COLO668 (cell line): Measurements from ENCODE around the gene TDO2.
"Not testable (repeated sequence)": the region's sequence is repeated elsewhere in the genome, so short reads cannot be mapped to it uniquely, and the experiment has no call there.

Experiments used
- DNase-seq: peaks from one replicate; lab custom pipeline; 2025; ENCODE audit not compliant: unreplicated experiment; lab: John Stamatoyannopoulos, UW

The TDO2 gene

DNA sequence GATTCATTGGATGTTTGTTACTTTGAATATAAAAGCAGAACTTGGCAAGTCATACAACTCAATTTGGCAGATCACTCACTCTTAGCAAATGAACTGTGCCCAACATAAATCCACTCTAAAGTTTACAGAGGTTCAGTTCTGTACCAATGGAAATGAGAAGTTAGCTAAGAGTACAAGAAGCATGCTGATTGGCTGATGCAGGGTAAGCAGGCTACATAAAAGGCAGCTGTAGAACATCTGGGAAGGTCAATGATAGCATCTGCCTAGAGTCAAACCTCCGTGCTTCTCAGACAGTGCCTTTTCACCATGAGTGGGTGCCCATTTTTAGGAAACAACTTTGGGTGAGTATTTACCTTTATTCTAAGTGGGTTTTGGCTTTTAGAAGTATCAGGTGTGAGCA, at the start of gene TDO2:
TSS of gene TDO2 (plus strand) at position 244 of the 400 bp plus-strand sequence. CDS start at position 307, 63 bp downstream.
- DNase-seq = no peak

DNA sequence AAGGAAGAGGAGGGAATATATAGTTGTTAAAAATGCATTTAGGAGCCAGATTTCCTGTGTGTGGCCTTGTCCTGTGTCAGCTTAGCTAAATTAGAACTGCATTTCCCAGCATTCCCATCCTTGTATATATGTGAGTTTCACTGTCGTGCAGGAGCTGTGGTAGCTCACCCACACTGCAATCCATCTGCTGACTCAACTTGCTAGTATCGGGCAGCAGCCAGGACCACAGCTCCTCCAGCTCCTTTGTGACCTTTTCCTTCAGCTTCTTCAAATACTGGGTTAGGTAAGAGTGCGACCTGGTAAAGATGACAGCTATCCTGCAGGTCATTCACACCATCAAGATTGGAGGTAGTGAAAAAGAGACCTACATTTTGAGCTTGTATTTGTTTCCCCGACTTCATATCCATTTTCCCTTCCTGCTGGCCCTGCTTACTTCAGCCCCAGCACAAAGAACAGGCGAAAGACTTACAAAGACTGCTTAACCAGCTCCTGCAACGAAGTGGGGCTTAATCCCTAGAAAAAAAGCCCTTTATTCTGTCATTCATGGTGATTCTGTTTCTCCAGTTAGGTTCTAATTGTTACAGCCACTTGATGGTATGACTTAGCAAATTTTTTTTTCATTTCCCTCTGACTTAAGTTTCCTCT, 48.8 kb upstream of the TDO2 start:
- no peak for DNase-seq

DNA sequence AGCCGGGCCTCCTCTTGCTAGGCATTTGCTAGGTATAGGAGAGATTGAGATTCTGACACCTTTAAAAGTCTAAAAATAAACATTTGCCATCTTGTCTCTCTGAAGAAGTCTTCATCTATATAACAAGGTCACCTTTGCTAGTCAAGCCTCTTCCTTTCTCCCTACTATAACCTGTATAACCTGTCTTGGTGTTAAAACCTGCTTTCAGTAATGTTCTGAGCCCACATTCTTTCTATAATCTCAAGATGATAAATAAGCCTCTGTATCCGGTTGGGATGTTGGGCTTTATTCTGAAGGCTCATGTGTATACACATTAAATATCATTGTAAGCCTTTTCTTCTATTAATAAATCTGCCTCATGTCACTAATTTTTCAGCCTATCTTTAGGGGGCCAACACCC, 47.6 kb upstream of the TDO2 start:
- DNase-seq = no peak

DNA sequence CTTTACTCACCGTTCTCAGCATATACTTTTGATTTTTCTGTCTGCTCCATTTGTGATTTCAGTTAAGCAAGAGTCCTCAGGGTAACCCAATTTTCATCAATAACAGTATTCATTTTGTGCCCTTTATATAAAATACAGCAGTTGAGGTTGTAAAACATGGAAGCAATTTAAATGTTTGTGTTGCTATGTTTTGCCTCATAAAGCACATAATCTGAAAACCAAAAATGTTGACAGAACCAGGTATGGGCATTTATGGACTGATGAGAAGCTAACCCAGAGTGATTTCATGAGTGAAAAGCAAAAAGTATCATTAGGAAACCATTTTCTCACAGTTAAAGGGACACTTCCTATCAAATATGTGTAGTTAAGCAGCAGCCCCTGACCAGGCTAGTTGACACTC, 37.3 kb upstream of the TDO2 start, which contains the start of gene ASIC5:
TSS of gene ASIC5 (minus strand) at position 101 of the 400 bp plus-strand sequence. CDS start at position 50, 51 bp downstream.
- no peak for DNase-seq

DNA sequence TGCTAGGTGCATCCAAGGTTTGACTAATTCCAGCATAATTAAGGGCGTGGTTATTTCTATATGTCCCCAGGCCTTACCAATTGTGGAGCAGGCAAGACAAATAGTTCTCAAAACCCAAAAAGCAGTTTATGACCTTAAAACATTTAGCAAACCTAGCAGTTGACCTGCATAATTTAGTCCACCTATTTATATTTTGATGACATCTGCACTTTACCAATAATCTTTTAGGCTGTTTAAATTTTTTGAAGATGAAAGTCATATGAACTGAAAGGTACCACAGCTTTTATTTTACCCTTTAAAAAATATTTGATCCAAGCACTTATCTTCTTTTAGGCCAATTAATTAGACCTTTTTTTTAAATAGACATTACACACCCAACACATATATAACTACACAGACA, 27.6 kb upstream of the TDO2 start:
- DNase-seq = no peak

DNA sequence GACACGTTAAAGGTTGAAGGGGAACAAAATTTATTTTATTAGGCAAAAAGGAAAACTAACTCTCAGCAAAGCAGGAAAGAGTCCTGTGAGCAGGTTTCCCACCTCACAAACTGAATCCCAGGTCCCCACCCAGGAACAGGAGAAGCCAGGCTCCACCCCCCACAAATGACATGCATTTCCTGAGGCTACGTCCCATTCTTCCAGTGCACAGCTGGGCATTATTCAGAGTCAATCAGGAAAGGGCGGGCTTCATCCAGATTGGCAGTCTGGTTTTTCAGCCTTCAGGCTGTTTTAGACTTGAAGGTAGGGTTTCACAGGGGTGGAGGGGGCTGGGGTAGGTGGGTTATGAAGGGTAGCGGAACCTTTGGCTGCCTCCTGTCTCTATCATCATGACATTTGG, 25.5 kb upstream of the TDO2 start:
- no peak for DNase-seq

DNA sequence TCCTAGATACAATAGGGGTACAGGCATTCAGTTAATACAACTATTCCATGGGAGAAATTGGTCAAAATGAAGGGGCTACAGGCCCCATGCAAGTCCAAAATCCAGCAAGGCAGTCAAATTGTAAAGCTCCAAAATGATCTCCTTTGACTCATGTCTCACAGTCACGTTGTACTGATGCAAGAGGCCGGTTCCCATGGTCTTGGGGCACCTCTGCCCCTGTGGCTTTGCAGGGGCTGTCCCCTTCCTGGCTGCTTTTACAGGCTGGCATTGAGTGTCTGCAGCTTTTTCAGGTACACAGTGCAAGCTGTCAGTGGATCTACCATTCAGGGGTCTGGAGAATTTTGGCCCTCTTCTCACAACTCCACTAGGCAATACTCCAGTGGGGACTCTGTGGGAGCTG, 24.9 kb upstream of the TDO2 start:
- no peak for DNase-seq

DNA sequence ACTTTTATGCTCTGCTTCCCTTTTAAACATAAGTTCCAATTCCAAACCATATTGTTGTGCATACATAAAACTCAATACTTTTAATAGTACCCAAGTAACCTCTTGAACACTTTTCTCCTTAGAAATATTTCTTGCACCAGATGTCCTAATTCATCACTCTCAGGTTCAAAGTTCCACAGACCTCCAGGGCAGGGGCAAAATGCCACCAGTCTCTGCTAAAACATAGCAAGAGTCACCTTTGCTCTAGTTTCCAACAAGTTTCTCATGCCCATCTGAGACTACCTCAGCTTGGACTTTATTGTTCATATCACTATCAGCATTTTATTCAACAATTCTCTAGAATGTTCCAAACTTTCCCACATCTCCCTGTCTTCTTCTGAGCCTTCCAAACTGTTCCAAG, 23.7 kb upstream of the TDO2 start:
- no peak for DNase-seq

DNA sequence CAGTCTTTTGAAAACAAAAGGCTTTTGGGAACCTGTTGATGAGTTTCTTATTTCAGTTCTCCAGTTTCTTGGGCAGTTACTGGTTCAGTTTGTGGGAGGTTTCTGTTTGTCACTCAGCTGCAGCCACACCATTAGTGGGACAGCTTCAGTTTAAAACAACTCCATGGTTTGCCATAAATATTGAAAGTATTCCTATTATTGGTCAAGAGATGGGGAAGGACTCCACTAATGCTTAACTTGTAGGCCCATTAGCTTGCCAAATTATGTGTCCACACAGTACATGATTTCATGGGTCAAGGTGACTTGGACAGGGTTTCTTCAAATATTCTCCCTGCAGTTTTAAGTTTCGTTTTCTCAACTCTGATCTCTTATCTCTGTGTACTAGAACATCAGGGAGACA, 21.9 kb upstream of the TDO2 start:
- no peak for DNase-seq

DNA sequence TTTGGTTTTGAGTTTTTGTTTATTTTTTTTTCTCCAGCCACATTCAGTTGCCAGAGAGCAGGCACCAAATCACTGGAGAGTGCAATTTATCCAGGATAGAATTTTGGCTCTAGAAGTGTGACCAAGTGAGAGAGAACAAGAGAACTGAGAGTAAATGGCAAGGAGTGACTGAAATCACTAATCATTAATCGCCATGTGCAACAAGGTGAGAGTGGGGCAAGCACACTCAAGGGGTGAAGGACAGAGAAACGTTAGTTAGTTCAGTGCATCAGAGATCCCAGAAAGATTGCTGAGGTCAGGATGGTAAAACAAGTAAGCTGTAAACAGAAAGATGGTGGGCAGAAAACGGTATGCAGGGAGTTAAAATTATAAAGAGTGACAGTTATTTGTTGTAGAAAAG, 19.6 kb upstream of the TDO2 start:
- no peak for DNase-seq

DNA sequence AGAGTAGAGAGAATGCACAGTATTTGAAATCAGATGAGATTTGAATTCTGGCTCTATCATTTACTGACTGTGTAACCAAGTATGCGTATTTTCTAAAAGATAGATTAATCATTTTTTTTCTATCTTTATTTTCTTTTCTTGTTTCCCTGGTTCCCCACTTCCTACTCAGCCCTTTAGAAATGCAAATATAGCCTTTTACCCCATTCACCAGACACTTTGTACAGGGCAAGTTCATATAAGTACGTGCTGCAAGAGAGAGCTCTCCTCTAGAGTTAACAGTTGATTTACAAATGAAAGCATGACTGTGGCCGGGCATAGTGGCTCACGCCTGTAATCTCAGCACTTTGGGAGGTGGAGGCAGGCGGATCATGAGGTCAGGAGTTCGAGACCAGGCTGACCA, 17.8 kb upstream of the TDO2 start:
- no peak for DNase-seq

DNA sequence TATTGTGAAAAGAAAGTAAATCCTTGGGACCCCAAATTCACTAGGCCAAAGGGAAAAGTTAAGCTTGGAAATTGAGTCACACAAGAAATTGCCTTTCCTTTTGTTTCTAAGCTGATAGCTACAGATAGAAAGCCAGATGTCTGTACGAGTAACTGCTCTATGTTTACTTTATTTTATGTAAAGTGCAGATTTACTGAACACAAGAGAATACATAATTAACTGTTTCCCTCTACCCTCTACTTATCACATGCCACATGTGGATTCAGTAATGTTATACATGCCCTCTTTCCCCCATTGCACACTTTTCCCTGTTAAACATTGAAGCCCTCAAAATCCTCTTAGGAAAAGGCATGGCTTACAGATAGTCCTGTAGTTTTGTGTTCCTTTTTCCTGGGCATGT, 16.5 kb upstream of the TDO2 start:
- no peak for DNase-seq

DNA sequence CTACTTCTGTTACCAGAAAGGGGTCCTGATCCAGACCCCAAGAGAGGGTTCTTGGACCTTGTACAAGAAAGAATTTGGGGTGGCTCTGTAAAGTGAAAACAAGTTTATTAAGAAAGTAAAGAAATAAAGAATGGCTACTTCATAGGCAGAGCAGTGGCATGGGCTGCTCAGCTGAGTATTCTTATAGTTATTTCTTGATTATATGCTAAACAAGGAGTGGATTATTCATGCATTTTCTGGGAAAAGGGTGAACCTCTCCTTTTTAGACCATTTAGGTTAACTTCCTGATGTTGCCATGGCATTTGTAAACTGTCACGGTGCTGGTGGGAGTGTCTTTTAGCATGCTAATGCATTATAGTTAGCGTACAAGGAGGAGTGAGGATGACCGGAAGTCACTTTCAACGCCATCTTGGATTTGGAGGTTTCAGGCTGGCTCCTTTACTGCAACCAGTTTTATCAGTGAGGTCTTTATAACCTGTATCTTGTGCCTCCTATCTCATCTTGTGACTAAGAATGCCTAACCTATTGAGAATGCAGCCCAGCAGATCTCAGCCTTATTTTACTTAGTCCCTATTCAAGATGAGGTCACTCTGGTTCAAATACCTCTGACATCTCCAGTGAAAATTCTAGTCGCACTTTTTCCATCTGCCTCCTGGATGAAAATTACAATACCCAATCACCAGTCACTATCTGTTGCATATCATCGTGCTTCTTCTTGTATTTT, 15.5 kb upstream of the TDO2 start:
- no peak for DNase-seq

DNA sequence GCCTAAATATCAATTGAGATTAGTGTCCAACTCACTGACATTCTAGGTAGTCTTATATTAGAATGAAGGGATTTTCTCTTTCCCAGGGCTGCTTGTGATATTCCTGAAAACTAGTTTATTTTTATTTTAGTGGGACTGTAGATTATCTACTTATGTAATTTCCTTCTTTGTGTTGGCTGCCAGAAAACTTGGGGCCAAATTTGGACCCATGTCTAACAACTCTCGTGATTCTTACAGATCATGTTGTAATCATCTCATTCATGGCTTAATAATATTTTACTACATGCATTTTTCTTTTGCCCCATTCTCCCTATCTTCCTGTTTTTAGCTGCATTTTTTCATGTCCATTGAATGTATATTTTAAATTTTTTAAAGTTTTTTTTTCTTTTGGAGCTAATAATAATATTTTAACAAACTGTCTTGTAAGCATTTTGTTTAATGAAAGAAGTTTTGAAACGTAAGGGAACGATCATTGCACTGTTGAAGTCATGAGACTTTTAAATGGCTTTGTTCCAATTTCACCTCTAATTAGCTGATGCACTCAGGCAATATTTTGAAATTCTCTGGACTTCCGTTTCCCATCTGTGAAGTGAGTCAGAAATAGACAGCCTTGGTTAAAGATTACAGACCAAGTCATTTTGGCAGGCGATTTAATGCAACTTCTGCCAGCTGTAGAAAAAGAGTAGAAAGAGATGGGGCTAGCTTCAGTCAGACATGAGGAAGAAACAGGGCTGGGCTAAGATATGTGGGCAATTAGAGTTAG, 14.3 kb upstream of the TDO2 start:
- no peak for DNase-seq

DNA sequence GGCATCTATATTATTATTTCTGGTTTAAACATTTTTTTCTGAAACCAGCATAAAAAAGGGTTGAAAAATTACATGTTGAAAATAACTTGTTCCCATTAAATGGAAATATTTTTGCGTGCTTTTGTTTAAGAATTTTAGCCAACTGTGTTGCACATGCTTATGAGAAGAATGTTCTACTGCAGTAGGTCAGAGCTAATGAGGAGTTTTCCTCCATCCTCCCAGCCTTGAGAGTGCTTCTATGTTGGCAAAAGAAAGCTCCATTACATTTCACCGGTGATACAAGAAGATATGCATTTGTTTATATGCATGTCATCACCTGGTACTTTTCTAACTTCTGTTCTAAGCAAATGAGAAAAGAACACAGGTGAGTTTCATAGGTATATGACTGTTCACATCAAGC, 13.6 kb upstream of the TDO2 start:
- DNase-seq = no peak

DNA sequence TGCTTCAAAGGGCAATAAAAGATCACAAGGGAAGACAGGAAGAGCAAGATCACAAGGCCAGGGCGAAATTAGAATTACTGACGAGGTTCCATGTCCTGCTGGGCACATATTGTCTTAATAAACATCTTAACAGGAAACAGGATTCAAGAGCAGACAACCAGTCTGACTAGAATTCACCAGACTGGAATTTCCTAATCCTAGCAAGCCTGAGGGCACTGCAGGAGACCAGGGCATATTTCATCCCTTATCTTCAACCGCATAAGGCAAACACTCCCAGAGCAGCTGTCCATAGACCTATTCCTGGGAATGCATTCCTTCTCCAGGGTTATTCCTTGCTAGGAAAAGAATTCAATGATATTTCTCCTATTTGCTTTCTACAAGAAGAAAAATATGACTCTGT, 12.4 kb upstream of the TDO2 start:
- DNase-seq = no peak

DNA sequence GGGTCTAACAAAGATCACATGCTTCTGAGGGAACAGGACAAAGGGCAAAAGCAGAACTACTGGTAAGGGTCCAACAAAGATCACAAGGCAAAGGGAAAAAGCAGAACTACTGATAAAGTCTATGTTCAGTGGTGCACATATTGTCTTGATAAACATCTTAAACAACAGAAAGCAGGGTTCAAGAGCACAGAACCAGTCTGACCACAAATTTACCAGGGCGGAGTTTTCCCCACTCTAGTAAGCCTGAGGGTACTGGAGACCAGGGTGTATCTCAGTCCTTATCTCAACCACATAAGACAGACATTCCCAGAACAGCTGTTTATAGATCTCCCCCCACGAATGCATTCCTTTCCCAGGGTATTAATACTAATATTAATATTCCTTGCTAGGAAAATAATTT, 5.1 kb upstream of the TDO2 start:
- DNase-seq = not testable (repeated sequence)

DNA sequence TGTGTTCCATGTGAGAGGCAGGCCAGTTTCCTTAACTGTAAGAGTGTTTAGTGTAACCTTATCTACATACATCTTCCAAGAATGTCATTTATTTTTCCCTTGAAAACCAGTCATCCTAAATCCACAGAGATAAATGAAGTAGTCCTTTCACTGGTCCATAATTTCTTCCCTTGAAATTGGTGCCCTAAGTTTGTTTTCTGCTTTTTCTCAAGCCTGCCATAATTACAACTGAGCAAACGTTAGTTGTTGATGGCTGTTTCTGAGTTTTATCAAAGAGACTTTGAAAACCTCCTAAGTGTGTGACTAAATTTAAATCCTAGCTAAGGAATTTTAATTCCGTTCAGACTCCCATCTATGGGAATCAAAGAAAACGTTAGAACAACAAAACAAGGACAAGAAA, 3.6 kb upstream of the TDO2 start:
- DNase-seq = no peak

DNA sequence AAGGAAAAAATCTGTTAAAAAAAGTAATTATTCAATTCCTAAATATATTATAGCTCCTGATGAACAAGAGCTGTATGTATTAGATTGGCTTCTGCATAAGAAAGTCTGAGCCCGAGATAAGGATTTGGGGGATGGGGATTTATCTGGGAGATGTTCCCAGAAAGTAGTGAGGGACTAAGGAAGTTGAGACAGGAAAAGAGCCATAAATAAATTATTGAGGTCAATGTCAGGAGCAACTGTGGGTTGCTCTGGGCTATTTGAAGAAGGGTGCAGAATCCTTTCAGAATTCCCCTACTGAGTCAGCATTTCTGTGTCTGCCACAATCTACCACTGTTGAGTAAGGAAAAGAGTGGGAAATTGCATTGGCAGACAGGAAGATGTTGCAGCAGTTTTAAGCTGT, 3.1 kb upstream of the TDO2 start:
- no peak for DNase-seq

DNA sequence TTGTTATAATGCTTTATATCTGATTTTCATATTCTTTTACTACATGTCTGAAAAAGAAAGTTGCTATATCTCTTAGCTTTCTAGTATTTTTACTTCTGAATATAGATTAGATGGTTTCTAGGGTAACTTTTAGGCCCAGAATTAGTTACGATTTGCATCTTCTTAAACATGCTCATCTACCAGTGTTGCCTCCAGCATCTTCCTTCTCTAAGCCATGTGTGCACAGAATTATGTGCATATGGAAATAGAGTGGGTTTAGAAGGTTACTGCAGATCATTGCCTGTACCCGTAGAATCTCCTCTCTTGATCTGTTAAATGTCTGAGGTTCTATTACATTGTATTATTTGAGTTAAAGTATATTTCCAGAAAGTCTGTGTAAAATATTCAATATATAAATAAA, 2.5 kb upstream of the TDO2 start:
- DNase-seq = no peak

DNA sequence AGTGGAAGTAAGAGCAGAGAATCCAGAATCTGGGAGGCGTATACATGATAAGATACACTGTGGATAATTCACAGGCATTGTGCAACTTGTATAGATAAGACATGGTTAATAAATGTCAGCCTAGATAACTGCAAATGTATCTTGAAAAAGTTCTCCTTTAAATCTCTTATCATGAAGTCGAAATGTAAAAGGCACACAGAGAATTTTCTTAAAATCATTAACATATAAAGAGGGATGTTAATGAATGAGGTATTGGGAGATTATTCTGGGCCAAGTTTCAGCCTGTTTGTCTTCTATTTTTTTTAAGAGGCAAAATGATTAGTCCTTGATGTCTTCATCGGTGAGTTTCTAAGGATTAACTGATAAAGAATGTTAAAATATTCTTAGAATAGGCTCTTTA, 835 bp downstream of the TDO2 start:
- DNase-seq = no peak
